Measurements from ENCODE around the gene SHC2. TPM values are rescaled to one million over a fixed set of nuclear protein-coding genes. Genes with fewer than 3 reads are reported as not detected.

Gene SHC2
- total and polyA plus RNA-seq, 9 of the 15 experiments (the other 6 are each of a cell fraction or from before 2014, with no cell fraction given) = 0.14 to 0.36 (median 0.17) TPM; not detected in 5

DNA sequence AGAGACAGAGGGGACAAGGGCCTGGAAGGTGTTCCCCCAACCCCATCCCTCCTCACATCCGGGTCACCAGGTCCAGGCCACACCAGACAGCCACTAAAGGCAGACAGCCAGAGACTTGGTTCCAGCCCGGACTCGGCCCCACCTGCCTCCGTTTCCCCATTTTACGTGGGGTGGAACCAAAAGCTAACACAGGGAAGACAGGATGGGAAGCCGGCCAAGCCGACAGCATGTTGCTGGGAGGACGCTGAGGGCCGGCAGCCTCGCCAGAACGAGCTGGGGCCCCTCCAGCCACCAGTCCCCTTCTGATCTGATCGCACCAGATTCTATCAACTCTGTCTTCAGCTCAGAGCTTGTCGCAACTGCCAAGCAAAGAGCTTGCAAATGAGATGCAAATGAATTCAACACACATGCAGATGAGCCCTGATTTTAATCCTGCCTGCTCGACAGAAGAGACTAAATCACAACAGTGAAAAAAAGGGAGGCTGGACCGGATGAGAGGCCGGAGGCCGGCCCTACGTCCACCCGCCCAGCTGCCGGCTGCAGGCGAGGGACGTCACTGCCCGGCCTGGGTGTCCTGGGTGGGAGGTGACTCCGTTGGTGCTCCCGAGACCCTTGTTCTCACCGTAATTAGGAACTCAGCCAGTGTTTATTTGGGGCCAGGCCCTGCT, 17.5 kb upstream of the SHC2 start (continued):
- TF ChIP-seq, protein P1, sequence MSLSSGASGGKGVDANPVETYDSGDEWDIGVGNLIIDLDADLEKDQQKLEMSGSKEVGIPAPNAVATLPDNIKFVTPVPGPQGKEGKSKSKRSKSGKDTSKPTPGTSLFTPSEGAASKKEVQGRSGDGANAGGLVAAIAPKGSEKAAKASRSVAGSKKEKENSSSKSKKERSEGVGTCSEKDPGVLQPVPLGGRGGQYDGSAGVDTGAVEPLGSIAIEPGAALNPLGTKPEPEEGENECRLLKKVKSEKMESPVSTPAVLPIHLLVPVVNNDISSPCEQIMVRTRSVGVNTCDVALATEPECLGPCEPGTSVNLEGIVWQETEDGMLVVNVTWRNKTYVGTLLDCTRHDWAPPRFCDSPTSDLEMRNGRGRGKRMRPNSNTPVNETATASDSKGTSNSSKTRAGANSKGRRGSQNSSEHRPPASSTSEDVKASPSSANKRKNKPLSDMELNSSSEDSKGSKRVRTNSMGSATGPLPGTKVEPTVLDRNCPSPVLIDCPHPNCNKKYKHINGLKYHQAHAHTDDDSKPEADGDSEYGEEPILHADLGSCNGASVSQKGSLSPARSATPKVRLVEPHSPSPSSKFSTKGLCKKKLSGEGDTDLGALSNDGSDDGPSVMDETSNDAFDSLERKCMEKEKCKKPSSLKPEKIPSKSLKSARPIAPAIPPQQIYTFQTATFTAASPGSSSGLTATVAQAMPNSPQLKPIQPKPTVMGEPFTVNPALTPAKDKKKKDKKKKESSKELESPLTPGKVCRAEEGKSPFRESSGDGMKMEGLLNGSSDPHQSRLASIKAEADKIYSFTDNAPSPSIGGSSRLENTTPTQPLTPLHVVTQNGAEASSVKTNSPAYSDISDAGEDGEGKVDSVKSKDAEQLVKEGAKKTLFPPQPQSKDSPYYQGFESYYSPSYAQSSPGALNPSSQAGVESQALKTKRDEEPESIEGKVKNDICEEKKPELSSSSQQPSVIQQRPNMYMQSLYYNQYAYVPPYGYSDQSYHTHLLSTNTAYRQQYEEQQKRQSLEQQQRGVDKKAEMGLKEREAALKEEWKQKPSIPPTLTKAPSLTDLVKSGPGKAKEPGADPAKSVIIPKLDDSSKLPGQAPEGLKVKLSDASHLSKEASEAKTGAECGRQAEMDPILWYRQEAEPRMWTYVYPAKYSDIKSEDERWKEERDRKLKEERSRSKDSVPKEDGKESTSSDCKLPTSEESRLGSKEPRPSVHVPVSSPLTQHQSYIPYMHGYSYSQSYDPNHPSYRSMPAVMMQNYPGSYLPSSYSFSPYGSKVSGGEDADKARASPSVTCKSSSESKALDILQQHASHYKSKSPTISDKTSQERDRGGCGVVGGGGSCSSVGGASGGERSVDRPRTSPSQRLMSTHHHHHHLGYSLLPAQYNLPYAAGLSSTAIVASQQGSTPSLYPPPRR (CRISPR knock-in tag; IDR thresholded peaks at IDR 0.05; ENCODE audit: borderline replicate concordance) = no peak
- no peak for TF ChIP-seq ZSCAN32 (CRISPR knock-in tag; IDR thresholded peaks at IDR 0.05)
- TF ChIP-seq ZNF146 (CRISPR knock-in tag; IDR thresholded peaks at IDR 0.05; ENCODE audit: unreplicated experiment) = no peak
- no peak for TF ChIP-seq ATF1 (CRISPR knock-in tag; IDR thresholded peaks at IDR 0.05)
- no peak for TF ChIP-seq ATF1 (tag; IDR thresholded peaks at IDR 0.05)
- TF ChIP-seq, protein P2, sequence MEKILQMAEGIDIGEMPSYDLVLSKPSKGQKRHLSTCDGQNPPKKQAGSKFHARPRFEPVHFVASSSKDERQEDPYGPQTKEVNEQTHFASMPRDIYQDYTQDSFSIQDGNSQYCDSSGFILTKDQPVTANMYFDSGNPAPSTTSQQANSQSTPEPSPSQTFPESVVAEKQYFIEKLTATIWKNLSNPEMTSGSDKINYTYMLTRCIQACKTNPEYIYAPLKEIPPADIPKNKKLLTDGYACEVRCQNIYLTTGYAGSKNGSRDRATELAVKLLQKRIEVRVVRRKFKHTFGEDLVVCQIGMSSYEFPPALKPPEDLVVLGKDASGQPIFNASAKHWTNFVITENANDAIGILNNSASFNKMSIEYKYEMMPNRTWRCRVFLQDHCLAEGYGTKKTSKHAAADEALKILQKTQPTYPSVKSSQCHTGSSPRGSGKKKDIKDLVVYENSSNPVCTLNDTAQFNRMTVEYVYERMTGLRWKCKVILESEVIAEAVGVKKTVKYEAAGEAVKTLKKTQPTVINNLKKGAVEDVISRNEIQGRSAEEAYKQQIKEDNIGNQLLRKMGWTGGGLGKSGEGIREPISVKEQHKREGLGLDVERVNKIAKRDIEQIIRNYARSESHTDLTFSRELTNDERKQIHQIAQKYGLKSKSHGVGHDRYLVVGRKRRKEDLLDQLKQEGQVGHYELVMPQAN (IDR thresholded peaks at IDR 0.05; ENCODE audit: borderline replicate concordance) = no peak
- no peak for TF ChIP-seq ARNT (IDR thresholded peaks at IDR 0.05)
- TF ChIP-seq MTA2 (IDR thresholded peaks at IDR 0.05; ENCODE audit: low read depth) = no peak

Measured in K562 (cell line).